HG02763 (cell line): ENCODE measurements around the gene SMIM33.
"Not testable (repeated sequence)": the region's sequence is repeated elsewhere in the genome, so short reads cannot be mapped to it uniquely, and the experiment has no call there.

Experiments
- ATAC-seq: cut with Tn5 transposase; IDR thresholded peaks from one replicate; pipeline ENCODE4 v1.9.1; 2021; ENCODE audit warnings: mild to moderate bottlenecking, moderate library complexity; ENCODE audit not compliant: unreplicated experiment

Gene SMIM33

GRCh38 chr5:139456776-139457175 is 14.0 kb upstream of the SMIM33 start:
- ATAC-seq: no peak

GRCh38 chr5:139457241-139457640 is 13.6 kb upstream of the SMIM33 start:
- ATAC-seq: no peak

DNA sequence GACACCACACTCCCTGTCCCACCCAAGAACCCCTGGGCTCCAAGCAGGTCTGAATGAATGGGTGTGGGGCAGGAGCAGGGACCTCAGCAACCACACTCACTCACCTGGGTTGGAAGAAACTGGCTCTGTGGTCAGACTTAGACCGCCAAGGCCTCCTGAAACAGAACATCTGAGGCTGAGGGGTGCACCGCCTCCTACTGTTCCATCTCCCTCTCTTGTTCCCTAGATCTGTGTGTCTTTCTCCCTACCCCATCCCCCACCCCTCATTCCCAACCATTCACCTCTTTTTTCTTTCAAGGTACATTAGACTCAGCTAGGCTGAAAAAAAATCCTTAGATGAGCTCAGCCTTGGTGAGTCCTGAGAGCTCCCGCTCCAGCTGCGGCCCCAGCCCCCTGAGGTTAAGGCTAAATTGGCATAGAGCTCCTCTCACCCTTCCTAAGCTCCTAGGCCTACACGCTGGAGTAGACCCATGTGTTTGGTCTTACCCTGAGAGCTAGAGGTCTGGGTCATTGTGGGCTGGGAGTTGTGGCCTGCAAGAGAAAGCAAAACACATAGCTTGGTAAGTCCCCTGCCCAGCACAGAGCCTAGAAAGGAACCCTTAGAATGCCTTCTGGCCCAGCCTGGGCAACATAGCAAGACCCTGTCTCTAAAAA is 13.0 kb upstream of the SMIM33 start:
- ATAC-seq: no peak

DNA sequence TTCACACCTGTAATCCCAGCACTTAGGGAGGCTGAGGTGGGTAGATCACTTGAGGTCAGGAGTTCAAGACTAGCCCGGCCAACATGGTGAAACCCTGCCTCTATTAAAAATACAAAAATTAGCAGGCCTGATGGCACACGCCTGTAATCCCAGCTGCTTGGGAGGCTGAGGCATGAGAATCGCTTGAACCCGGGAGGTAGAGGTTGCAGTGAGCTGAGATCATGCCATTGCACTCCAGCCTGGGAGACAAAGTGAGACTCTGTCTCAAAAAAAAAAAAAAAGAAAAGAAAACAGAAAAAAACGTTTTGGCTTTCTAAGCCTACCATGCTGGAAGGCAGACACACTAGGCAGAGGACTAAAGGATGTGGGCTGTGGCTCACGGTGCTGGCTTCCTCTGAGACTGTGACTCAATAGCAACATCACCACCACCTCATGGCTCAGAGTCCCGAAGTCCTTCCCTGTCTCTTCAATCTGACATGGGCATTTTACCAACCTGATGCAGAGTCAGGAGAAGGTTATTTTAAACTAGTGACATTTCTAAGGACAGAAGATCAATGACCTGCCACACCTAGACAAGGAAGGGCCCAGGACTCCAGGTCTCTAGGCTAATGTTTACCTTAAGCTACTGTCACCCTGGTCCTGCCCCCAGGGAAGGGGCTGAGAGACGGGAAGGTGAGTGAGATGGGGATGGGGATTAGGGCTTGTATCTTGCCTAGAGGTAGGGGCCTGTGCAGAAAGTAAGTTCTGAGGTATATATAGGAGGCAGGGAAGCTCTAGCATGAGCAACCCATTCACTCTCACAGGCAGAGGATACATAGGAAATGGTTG is 12.0 kb upstream of the SMIM33 start:
- ATAC-seq: peak; percentile 57

GRCh38 chr5:139459451-139459934 is 11.3 kb upstream of the SMIM33 start:
- ATAC-seq: no peak

- no peak for ATAC-seq
Measured at GRCh38 chr5:139460455-139460854, 10.3 kb upstream of the SMIM33 start.

DNA sequence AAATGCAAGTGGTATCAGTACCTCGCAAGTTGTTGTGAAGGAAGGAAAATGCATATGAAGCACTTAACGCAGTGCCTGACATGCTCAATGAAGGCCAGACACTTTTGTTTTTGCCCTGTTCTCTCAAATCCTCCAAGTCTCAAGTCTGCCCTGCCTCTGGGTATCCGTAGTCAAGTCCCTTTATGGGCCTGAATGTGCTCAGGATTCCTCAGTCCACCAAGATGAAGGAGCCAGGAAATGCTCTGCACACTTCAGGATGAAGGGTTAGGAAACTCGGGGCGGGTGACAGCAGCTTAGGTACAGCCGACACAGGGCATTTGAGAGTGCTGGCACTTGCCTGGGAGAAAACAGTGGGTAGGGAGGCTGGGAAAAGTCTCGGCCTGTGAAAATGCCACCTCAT is 9.6 kb upstream of the SMIM33 start:
- no peak for ATAC-seq

GRCh38 chr5:139461698-139462097 is 9.1 kb upstream of the SMIM33 start:
- no peak for ATAC-seq

DNA sequence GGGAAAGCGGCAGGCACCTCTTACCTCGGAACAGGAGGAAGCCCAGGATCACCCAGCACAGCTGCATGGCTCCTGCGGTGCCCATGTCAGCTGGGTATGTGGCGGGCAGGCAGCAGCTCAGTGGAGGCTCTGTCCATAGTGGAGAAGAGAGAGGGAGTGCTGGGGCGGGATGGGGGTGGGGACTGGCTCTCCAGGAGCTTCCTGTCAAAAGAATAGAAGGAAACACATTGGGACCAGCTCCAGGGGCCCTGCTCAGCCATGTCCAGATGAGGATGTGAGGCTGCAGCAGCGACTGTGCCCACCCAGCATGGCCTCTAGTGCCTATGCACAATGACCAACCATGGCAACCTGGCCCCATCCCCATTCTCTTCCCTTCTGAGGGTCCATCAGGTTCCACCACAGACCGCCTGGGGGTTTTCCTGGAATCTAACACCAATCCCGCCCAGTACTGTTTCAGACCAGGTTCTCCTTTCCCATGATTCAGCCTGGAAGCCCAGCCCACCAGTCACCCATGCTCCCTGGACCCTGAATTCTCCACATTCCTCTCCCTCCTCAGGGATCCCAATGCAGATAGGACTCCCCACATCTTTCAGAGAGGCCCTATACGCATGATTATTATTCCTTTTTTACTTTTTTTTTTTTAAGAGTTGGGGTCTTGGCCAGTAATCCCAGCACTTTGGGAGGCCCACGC is 8.1 kb upstream of the SMIM33 start, which contains the start of gene ECSCR:
ECSCR (minus strand) TSS at position 158 of the 691 bp plus-strand sequence; CDS start at position 85, 73 bp downstream.
- ATAC-seq: no peak

DNA sequence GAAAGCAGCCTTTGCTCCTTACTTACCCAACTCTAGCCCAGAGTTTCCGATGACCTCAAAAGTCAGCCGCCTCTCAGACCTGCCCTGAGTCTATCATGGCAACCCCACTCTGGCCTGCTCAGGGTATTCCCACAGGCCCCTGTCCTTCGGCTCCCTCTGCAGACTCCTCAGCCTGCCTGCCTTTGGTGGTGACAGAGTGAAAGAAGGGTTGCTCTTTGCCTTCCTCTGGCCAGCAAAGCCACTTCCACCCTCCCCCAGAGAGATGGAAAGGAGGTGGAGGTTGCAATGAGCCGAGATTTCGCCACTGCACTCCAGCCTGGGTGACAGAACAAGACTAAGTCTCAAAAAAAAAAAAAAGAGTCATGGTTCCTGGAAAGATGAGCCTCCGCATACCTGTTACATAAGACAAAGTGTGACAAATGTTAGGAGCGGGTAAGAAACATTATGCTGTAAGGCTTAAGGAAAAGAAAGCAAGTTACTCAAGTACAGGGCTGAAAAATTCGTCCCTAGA is 2.3 kb upstream of the SMIM33 start:
- no peak for ATAC-seq

- no peak for ATAC-seq
Measured at GRCh38 chr5:139472386-139473030, 1.7 kb downstream of the SMIM33 start.

- ATAC-seq: no peak
Measured at GRCh38 chr5:139473105-139473504, 2.3 kb downstream of the SMIM33 start.

DNA sequence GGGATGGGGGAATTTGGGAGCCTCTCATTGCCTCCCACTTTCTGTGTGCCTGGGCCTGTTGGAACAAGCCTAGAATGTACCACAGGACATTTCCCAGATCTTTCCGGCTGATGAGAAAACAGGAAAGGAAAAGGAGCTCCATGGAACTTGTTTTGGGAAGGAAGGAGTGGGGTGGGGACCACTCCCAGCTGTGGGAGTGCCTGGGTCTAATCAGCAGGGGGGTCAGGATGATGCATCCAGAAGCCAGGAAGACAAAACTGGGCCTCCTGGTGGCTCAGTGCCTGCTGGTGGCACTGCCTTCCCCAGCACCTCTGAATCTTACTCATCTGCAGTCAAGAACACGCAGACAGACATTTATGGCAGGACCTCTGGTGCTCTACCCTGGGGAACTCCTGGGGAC is 2.8 kb downstream of the SMIM33 start:
- ATAC-seq: no peak

DNA sequence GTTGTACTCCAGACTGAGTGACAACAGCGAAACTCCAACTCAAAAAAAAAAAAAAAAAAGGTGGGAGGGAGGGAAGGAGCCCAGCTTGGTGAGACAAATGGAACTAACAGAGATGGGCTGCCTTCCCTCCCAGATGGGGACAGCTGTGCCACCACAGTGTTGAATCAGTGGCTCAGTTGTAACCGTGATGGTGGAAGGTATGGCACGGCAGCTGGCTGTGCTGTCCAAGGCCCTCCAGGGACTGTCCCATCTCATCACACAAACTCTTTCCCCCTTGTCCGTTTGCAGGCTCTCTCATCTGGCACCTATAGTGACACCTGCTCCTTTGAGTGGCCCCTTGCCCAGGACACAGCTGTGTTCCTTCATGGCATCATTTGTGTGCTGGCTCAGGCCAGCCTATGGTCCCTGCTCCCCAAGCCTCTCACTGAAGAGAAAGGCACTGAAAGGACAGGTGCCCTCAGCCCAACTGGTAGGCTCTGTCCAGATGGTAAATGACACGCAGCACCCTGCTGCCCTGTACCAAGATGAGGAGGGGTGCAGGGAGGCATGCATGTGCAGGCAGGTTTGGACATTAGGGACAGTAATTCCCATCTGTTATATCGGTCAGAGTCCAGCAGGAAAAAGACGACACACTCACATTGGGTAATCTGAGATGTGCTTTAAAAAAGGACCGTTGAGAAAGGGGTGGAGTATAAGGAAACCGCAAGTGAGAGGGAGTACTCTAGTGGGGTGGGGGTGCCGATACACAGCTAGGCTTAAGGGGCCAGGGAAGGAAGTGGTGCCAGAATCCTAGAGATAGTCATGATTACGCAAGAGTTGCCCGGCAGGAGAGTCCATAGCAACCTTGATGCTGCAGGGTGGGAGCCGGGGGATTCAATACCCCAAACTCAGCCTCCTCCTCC is 4.3 kb downstream of the SMIM33 start:
- ATAC-seq: no peak

GRCh38 chr5:139475865-139476617 is 5.2 kb downstream of the SMIM33 start:
- ATAC-seq: no peak

DNA sequence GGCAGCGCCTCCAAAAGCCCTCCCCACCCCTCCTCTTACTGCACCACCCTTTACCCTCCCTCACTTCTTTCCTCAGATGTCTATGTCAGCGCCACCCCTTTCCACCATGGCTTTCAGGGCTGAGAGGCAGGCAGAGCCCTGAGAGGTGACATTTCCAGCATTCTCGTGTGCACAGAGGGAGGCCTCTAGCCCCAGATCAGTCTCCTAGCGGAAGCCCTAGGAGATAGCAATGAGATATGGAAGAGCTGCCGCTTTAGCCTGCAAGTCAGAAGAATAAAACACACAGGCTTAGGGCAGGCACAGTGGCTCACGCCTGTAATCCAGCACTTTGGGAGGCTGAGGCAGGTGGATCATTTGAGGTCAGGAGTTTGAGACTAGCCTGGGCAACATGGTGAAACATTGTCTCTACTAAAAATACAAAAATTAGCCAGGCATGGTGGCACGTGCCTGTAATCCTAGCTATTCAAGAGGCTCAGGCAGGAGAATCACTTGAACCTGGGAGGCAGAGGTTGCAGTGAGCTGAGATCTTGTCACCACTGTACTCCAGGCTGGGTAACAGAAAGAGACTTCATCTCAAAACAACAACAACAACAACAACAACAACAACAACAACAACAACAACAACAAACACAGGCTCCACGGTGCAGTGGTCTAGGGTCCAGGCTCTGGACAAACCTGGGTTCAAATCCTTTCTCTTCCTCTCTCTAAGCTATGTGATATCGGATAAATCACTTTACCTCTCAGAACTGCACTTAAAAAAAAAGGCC is 8.0 kb downstream of the SMIM33 start:
- not testable (repeated sequence) for ATAC-seq

DNA sequence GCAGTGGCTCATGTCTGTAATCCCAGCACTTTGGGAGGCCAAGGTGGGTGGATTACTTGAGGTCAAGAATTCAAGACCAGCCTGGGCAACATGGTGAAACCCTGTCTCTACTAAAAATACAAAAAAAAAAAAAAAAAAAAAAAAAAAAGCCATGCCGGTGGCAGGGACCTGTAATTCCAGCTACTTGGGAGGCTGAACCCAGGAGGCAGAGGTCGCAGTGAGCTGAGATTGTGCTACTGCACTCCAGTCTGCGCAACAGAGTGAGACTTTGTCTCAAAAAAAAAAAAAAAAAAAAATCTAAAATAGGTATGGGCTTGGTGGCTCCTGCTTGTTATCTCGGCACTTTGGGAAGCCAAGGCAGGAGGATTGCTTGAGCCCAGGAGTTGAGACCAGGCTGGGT is 8.9 kb downstream of the SMIM33 start:
- ATAC-seq: not testable (repeated sequence)

GRCh38 chr5:139481122-139481533 is 10.3 kb downstream of the SMIM33 start:
- no peak for ATAC-seq
